ENCODE measurements around the gene ADAMTS3. TPM values are rescaled to one million over a fixed set of nuclear protein-coding genes. Genes with fewer than 3 reads are reported as not detected.
"Not testable (repeated sequence)": the region's sequence is repeated elsewhere in the genome, so short reads cannot be mapped to it uniquely, and the experiment has no call there.

The ADAMTS3 gene
- total and polyA plus RNA-seq, 8 donors: 3.0 to 8.9 (median 7.4) TPM

DNA sequence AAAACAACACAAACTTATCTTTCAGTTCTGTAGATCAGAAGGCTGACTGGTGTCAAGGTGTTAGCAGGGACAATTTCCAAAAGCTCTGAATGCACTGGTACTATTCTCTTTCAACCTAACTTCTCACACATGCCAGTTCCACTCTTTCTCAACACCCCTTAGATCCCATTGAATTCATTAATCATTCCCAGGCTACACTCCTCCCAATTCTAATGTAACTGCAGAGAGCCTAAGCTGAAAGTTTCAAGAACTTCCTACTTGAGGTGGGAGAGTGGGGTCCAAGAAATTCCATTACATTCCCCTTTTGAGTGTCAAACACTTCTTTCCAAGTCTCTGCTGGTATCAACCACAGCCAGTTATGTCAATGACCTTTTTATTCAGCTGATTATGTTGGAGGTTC is 142.0 kb downstream of the ADAMTS3 start:
- Histone ChIP-seq H3K4me3 (no peak overlapping the region), H3K9me3 (no peaks in the 10 kb centered on the region), H3K36me3 (no peaks in the 10 kb centered on the region), H3K4me1 (no peaks in the 10 kb centered on the region), H3K27ac (no peak overlapping the region), H3K27me3 (no peaks in the 10 kb centered on the region)
- ATAC-seq: peak; percentile 82
- DNase-seq: peak in 1 of 4 donors; percentile 23
- intact Hi-C loops (cut with DNase I): no loop called here
- TF ChIP-seq, protein P1, sequence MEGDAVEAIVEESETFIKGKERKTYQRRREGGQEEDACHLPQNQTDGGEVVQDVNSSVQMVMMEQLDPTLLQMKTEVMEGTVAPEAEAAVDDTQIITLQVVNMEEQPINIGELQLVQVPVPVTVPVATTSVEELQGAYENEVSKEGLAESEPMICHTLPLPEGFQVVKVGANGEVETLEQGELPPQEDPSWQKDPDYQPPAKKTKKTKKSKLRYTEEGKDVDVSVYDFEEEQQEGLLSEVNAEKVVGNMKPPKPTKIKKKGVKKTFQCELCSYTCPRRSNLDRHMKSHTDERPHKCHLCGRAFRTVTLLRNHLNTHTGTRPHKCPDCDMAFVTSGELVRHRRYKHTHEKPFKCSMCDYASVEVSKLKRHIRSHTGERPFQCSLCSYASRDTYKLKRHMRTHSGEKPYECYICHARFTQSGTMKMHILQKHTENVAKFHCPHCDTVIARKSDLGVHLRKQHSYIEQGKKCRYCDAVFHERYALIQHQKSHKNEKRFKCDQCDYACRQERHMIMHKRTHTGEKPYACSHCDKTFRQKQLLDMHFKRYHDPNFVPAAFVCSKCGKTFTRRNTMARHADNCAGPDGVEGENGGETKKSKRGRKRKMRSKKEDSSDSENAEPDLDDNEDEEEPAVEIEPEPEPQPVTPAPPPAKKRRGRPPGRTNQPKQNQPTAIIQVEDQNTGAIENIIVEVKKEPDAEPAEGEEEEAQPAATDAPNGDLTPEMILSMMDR (IDR thresholded peaks at IDR 0.05): no peak

- ATAC-seq; H3K9me3 ChIP-seq; intact Hi-C loops (cut with DNase I); H3K27me3 ChIP-seq; H3K4me3 ChIP-seq; H3K4me1 ChIP-seq; DNase-seq; H3K36me3 ChIP-seq; H3K27ac ChIP-seq: not testable (repeated sequence)
Measured at GRCh38 chr4:72425908-72426307, 143.1 kb downstream of the ADAMTS3 start.

GRCh38 chr4:72424006-72424405 is 145.0 kb downstream of the ADAMTS3 start:
- Histone ChIP-seq H3K36me3 (no peaks in the 10 kb centered on the region), H3K4me1 (no peaks in the 10 kb centered on the region), H3K9me3 (no peaks in the 10 kb centered on the region), H3K27me3 (no peaks in the 10 kb centered on the region), H3K27ac (no peak overlapping the region), H3K4me3 (no peak overlapping the region)
- intact Hi-C loops (cut with DNase I): no loop called here
- no peak for ATAC-seq
- DNase-seq: no peak
- TF ChIP-seq, protein P1 (IDR thresholded peaks at IDR 0.05): no peak

GRCh38 chr4:72422416-72422815 is 146.6 kb downstream of the ADAMTS3 start:
- Histone ChIP-seq H3K27ac (no peak overlapping the region), H3K9me3 (no peaks in the 10 kb centered on the region), H3K4me3 (no peak overlapping the region), H3K36me3 (no peaks in the 10 kb centered on the region), H3K27me3 (no peaks in the 10 kb centered on the region), H3K4me1 (no peaks in the 10 kb centered on the region)
- DNase-seq: no peak
- TF ChIP-seq, protein P1 (IDR thresholded peaks at IDR 0.05): no peak
- intact Hi-C loops (cut with DNase I): no loop called here
- no peak for ATAC-seq

DNA sequence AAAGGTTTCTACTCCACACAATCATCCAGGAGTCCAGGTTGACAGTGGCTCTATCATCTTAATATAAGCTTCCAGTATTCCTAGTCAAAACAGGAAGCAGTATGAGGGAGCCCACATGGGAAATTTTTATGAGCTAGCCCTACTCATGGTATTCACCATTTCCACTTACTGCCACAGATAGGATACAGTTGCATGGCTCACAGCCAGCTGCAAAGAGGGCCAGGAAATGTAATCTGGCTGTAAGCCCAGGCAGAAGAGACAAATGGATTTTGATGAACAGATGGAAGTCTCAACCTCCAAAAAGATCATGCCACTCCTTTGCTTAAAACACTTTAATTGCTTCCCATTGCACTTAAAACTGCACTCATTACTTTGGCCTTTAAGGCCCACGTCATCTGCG is 150.6 kb downstream of the ADAMTS3 start:
- H3K27me3 ChIP-seq: no peaks in the 10 kb centered on the region
- H3K36me3 ChIP-seq: no peaks in the 10 kb centered on the region
- H3K9me3 ChIP-seq: no peaks in the 10 kb centered on the region
- TF ChIP-seq, protein P1 (IDR thresholded peaks at IDR 0.05): no peak
- no peaks in the 10 kb centered on the region for H3K4me1 ChIP-seq
- peak; percentile 29 for ATAC-seq
- no peak overlapping the region for H3K27ac ChIP-seq
- intact Hi-C loops (cut with DNase I): no loop called here
- peak in 2 of 4 donors; percentile 18 to 40 for DNase-seq
- no peak overlapping the region for H3K4me3 ChIP-seq

GRCh38 chr4:72410158-72410557 is 158.9 kb downstream of the ADAMTS3 start:
- Histone ChIP-seq H3K27ac (no peak overlapping the region), H3K27me3 (no peaks in the 10 kb centered on the region), H3K4me3 (no peak overlapping the region), H3K36me3 (no peaks in the 10 kb centered on the region), H3K9me3 (no peaks in the 10 kb centered on the region), H3K4me1 (no peaks in the 10 kb centered on the region)
- TF ChIP-seq, protein P1 (IDR thresholded peaks at IDR 0.05): no peak
- DNase-seq (peak in 1 of 4 donors; percentile 17), ATAC-seq (no peak)
- intact Hi-C loops (cut with DNase I): no loop called here
